Retinal pigment epithelial cell (primary cell): ENCODE data around the gene CRK.

Source experiments
- DNase-seq: peaks from one replicate; pipeline ENCODE4 v3.0.0-alpha.2; 2010; ENCODE audit warnings: low read depth
- H3K4me3 ChIP-seq: 2 replicates; pipeline ENCODE4 v1.5.1; 2011; ENCODE audit warnings: mild to moderate bottlenecking, low read length, control low read depth, moderate library complexity
- CTCF ChIP-seq: conservative IDR thresholded peaks from 2 replicates; pipeline ENCODE4 v1.5.1; 2011; ENCODE audit warnings: low read depth, low read length, control low read depth, inconsistent platforms

Gene CRK

GRCh38 chr17:1373707-1374237, 82.3 kb downstream of the CRK start:
- H3K4me3 ChIP-seq = no peak overlapping the region
- no peak for DNase-seq
- no peak for TF ChIP-seq CTCF

- no peak for TF ChIP-seq CTCF
- no peak overlapping the region for H3K4me3 ChIP-seq
- no peak for DNase-seq
Observed at GRCh38 chr17:1372618-1373017, 83.4 kb downstream of the CRK start.

- no peak for TF ChIP-seq CTCF
- H3K4me3 ChIP-seq = no peak overlapping the region
- no peak for DNase-seq
Observed at GRCh38 chr17:1371893-1372590, 84.0 kb downstream of the CRK start.
